Measurements from ENCODE around the gene RNF208.

DNA sequence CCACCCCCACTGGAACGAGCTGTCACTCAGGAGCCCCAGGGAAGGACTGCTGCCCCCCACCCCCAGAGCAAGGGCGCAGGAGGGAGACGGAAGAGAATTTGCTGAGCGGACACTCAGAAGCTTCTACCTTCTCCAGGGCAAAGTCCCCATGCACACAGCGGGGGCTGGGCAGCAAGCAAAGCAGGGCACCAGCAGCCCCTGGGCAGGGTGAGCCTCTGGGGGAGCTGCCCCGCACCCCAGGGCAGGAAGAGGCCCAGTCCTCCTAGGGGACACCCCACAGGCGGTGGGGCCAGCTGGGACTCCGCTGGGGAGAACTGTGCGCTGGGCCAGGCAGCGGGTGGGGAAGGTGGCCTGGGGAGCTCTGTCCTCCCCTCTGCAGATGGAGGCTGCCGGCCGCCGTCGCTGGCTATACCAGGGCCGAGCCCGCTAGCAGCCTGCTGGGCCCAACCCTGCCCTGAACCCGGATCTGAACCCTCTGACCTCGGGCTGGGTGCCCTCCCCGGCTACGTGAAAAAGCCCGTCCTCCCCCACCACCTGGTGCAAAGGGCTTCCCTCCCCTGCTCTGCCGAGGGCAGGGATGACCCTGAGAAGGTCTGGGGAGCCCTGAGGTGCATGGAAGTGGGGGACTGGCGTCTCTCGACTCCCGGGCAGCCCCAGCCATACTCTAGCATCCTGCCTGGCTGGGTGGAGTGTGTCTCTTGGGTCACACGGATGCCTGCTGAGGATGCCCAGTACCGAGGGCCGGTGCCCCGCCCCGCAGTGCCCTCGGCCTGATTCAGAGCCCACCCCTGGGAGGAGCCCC is 8.1 kb upstream of the RNF208 start:
- TF ChIP-seq, protein P1, sequence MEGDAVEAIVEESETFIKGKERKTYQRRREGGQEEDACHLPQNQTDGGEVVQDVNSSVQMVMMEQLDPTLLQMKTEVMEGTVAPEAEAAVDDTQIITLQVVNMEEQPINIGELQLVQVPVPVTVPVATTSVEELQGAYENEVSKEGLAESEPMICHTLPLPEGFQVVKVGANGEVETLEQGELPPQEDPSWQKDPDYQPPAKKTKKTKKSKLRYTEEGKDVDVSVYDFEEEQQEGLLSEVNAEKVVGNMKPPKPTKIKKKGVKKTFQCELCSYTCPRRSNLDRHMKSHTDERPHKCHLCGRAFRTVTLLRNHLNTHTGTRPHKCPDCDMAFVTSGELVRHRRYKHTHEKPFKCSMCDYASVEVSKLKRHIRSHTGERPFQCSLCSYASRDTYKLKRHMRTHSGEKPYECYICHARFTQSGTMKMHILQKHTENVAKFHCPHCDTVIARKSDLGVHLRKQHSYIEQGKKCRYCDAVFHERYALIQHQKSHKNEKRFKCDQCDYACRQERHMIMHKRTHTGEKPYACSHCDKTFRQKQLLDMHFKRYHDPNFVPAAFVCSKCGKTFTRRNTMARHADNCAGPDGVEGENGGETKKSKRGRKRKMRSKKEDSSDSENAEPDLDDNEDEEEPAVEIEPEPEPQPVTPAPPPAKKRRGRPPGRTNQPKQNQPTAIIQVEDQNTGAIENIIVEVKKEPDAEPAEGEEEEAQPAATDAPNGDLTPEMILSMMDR (IDR thresholded peaks at IDR 0.05) = no peak
- TF ChIP-seq POLR2A (IDR thresholded peaks at IDR 0.05) = no peak

Measured in testis (tissue), 2 donors.